Loucy (cell line): ENCODE results near the gene ANXA6.

ENCODE experiments used
- H2AFZ ChIP-seq: fragments of 200-600 bp; sonication (generic); 2 replicates; pipeline ENCODE4 v1.6.0; 2016; ENCODE audit warnings: antibody characterized with exemption, mild to moderate bottlenecking, low read length, moderate library complexity
- H3F3A ChIP-seq: fragments of 200-600 bp; 2 replicates; pipeline ENCODE4 v1.6.0; 2016; ENCODE audit warnings: antibody characterized with exemption, low read depth, mild to moderate bottlenecking
- H3K27me3 ChIP-seq: fragments of 200-600 bp; sonication (generic); 2 replicates; pipeline ENCODE4 v1.6.1; 2014; ENCODE audit warnings: low read length, mild to moderate bottlenecking; ENCODE audit not compliant: insufficient read depth, poor library complexity, severe bottlenecking
- H3K36me3 ChIP-seq: fragments of 200-600 bp; sonication (generic); 2 replicates; pipeline ENCODE4 v1.6.1; 2016; ENCODE audit warnings: low read length; ENCODE audit not compliant: insufficient read depth
- H3K4me1 ChIP-seq: fragments of 200-600 bp; sonication (generic); 2 replicates; pipeline ENCODE4 v1.5.1; 2014; ENCODE audit warnings: low read length, mild to moderate bottlenecking; ENCODE audit not compliant: insufficient read depth, poor library complexity, severe bottlenecking
- H3K4me2 ChIP-seq: fragments of 200-600 bp; sonication (generic); 2 replicates; pipeline ENCODE4 v1.6.0; 2014; ENCODE audit warnings: antibody characterized with exemption, low read length, low read depth, mild to moderate bottlenecking; ENCODE audit not compliant: poor library complexity, severe bottlenecking
- H3K4me3 ChIP-seq: fragments of 200-600 bp; sonication (generic); 2 replicates; pipeline ENCODE4 v1.5.1; 2014; ENCODE audit warnings: low read length, mild to moderate bottlenecking, mixed read lengths; ENCODE audit not compliant: poor library complexity, severe bottlenecking
- H3K79me2 ChIP-seq: fragments of 200-600 bp; sonication (generic); 2 replicates; pipeline ENCODE4 v1.6.1; 2014; ENCODE audit warnings: low read length; ENCODE audit not compliant: insufficient read depth
- H3K9ac ChIP-seq: fragments of 200-600 bp; sonication (generic); 2 replicates; pipeline ENCODE4 v1.6.0; 2014; ENCODE audit warnings: mild to moderate bottlenecking, low read depth, low read length, moderate library complexity; ENCODE audit not compliant: poor library complexity, severe bottlenecking
- H3K9me2 ChIP-seq: fragments of 200-600 bp; sonication (generic); replicated peaks from 2 replicates; pipeline ENCODE4 v1.6.1; 2016; ENCODE audit warnings: low read depth, low read length, mixed read lengths
- H3K9me3 ChIP-seq: fragments of 200-600 bp; sonication (generic); 2 replicates; pipeline ENCODE4 v1.6.1; 2014; ENCODE audit warnings: mild to moderate bottlenecking, antibody characterized with exemption, low read length, low read depth; ENCODE audit not compliant: insufficient read depth
- H4K20me1 ChIP-seq: fragments of 200-600 bp; sonication (generic); 2 replicates; pipeline ENCODE4 v1.6.0; 2014; ENCODE audit warnings: antibody characterized with exemption, low read length, mild to moderate bottlenecking; ENCODE audit not compliant: insufficient read depth, poor library complexity, severe bottlenecking
- EZH2phosphoT487 ChIP-seq: fragments of 200-600 bp; IDR thresholded peaks from 2 replicates; pipeline ENCODE4 v1.6.1; 2018; ENCODE audit warnings: antibody characterized with exemption, mild to moderate bottlenecking, moderate library complexity, borderline replicate concordance
- TF ChIP-seq, protein P1 (sequence below): fragments of 200-600 bp; sonication (generic); conservative IDR thresholded peaks from 2 replicates; pipeline ENCODE4 v1.5.1; 2014; ENCODE audit warnings: mild to moderate bottlenecking, antibody characterized with exemption, low read length

ANXA6 gene

DNA sequence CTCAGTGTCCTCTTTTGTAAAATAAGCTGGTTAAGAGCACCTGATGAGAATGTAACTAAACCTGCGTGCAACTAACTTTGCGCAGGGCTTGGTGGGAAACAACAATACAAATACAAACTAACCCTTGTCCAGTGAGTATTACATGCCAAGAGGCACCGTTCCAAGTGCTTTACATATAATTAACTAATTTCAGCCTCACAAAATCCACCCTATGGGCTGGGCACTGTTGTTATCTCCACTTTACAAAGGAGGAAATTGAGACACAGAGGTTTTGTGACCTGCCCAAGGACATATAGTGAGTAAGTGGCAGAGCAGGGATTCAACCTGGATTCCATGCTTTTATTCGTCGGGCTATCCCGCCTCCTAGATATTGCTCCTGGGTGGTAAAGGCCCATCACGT lies 50.5 kb downstream of the ANXA6 start:
- Histone ChIP-seq H3K9me2 (no peaks in the 10 kb centered on the region), H4K20me1 (no peaks in the 10 kb centered on the region), H3K4me2 (no peak overlapping the region), H3K4me3 (no peak overlapping the region), H3K4me1 (no peaks in the 10 kb centered on the region), H3K9me3 (no peaks in the 10 kb centered on the region), H3K36me3 (peaks cover 96% of the 10 kb centered on the region; the same call in 1 of the 2 replicates), H3K9ac (no peak overlapping the region), H3K79me2 (no peaks in the 10 kb centered on the region), H3F3A (no peaks in the 10 kb centered on the region), H2AFZ (no peak overlapping the region), H3K27me3 (no peaks in the 10 kb centered on the region)
- TF ChIP-seq, protein P1, sequence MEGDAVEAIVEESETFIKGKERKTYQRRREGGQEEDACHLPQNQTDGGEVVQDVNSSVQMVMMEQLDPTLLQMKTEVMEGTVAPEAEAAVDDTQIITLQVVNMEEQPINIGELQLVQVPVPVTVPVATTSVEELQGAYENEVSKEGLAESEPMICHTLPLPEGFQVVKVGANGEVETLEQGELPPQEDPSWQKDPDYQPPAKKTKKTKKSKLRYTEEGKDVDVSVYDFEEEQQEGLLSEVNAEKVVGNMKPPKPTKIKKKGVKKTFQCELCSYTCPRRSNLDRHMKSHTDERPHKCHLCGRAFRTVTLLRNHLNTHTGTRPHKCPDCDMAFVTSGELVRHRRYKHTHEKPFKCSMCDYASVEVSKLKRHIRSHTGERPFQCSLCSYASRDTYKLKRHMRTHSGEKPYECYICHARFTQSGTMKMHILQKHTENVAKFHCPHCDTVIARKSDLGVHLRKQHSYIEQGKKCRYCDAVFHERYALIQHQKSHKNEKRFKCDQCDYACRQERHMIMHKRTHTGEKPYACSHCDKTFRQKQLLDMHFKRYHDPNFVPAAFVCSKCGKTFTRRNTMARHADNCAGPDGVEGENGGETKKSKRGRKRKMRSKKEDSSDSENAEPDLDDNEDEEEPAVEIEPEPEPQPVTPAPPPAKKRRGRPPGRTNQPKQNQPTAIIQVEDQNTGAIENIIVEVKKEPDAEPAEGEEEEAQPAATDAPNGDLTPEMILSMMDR = no peak
- no peak for TF ChIP-seq EZH2phosphoT487

DNA sequence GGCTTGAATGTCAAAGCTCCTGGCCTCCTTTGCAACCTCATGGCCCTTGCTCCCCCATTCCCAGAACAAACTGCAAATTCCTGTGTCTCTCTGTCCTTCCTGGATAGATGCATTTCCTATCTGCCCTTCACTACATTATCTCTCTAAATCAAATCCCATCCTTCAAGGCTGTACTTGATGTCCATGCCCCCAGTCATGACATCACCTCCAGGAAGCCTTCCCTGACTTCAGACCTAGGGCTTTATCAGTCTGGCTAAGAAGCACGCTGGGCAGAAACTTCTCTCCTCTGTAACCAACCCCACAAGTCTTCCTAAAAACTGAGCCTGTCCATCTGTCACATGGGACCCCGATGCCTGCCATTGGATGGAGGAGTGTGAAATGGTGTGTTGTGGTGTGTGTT lies 51.1 kb downstream of the ANXA6 start:
- no peak for TF ChIP-seq EZH2phosphoT487
- TF ChIP-seq, protein P1 = no peak
- H3K4me2 ChIP-seq = no peak overlapping the region
- H3K36me3 ChIP-seq = peaks cover 98% of the 10 kb centered on the region; the same call in 1 of the 2 replicates

DNA sequence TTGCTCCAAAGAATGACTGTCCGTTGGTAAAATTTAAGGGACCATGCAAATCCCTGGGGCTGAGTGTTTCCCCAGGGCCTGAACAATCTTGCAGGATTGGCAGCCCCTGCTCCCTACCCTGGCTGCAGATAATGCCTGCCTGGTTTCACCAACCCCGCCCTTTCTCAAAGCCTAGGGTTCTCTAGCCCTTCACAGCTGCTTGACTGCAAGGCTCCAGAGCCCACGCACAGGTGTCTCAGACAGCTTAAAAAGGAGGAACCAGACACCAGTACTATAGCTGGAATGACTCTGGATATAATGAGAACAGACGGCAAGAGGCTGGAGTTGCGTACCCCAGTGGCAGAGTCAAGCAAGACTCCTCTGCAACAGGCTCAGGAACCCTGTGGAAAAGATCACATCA lies 51.5 kb downstream of the ANXA6 start:
- Histone ChIP-seq H3K79me2 (no peaks in the 10 kb centered on the region), H3F3A (no peaks in the 10 kb centered on the region), H3K9me3 (no peaks in the 10 kb centered on the region), H2AFZ (no peak overlapping the region), H3K9ac (no peak overlapping the region), H3K4me1 (no peaks in the 10 kb centered on the region), H3K9me2 (no peaks in the 10 kb centered on the region), H4K20me1 (no peaks in the 10 kb centered on the region), H3K4me3 (no peak overlapping the region), H3K4me2 (no peak overlapping the region), H3K27me3 (no peaks in the 10 kb centered on the region), H3K36me3 (peaks cover 99% of the 10 kb centered on the region; the same call in 1 of the 2 replicates)
- no peak for TF ChIP-seq EZH2phosphoT487
- TF ChIP-seq, protein P1 = no peak

More for the DNA sequence above, 51.1 kb downstream of the ANXA6 start:
- H3K79me2 ChIP-seq = no peaks in the 10 kb centered on the region
- no peaks in the 10 kb centered on the region for H3K9me3 ChIP-seq
- H3F3A ChIP-seq = no peaks in the 10 kb centered on the region
- no peaks in the 10 kb centered on the region for H3K9me2 ChIP-seq
- no peak overlapping the region for H3K9ac ChIP-seq
- no peaks in the 10 kb centered on the region for H3K27me3 ChIP-seq
- H3K4me1 ChIP-seq = no peaks in the 10 kb centered on the region
- H4K20me1 ChIP-seq = no peaks in the 10 kb centered on the region
- no peak overlapping the region for H2AFZ ChIP-seq
- H3K4me3 ChIP-seq = no peak overlapping the region
